NCI-H146 treated with DMSO at 0.1 percent for 48 hours (cell line): Measurements from ENCODE around the gene AFG3L2.

Experiments used
- DNase-seq: peaks from one replicate; lab custom pipeline; 2025; ENCODE audit not compliant: unreplicated experiment; lab: John Stamatoyannopoulos, UW

Gene AFG3L2

GRCh38 chr18:12376754-12377555 lies at the start of gene AFG3L2:
Gene AFG3L2 (minus strand): TSS chr18:12377227. CDS start chr18:12377082, 145 bp downstream.
- DNase-seq, result peak; percentile 100

GRCh38 chr18:12424252-12424651 lies 47.2 kb upstream of the AFG3L2 start:
- no peak for DNase-seq

- peak; percentile 33 for DNase-seq
Measured at GRCh38 chr18:12423820-12424219, 46.8 kb upstream of the AFG3L2 start.

- DNase-seq, result no peak
Measured at GRCh38 chr18:12423393-12423792, 46.4 kb upstream of the AFG3L2 start.

GRCh38 chr18:12422936-12423335 lies 45.9 kb upstream of the AFG3L2 start:
- no peak for DNase-seq

GRCh38 chr18:12421732-12422131 lies 44.7 kb upstream of the AFG3L2 start:
- no peak for DNase-seq

- peak; percentile 87 for DNase-seq
Measured at GRCh38 chr18:12420821-12421421, 43.9 kb upstream of the AFG3L2 start.

GRCh38 chr18:12417687-12418086 lies 40.7 kb upstream of the AFG3L2 start:
- DNase-seq, result no peak

GRCh38 chr18:12416098-12416729 lies 39.2 kb upstream of the AFG3L2 start:
- no peak for DNase-seq

GRCh38 chr18:12411456-12411855 lies 34.4 kb upstream of the AFG3L2 start:
- no peak for DNase-seq

- peak; percentile 69 for DNase-seq
Measured at GRCh38 chr18:12410747-12411146, 33.7 kb upstream of the AFG3L2 start.

- no peak for DNase-seq
Measured at GRCh38 chr18:12410081-12410481, 33.1 kb upstream of the AFG3L2 start.

GRCh38 chr18:12409469-12409868 lies 32.4 kb upstream of the AFG3L2 start:
- no peak for DNase-seq

GRCh38 chr18:12408247-12408869 lies 31.3 kb upstream of the AFG3L2 start:
- no peak for DNase-seq

GRCh38 chr18:12406371-12407111 lies 29.5 kb upstream of the AFG3L2 start:
- DNase-seq, result no peak

- no peak for DNase-seq
Measured at GRCh38 chr18:12405066-12405465, 28.0 kb upstream of the AFG3L2 start.

GRCh38 chr18:12403601-12404506 lies 26.8 kb upstream of the AFG3L2 start:
- DNase-seq, result no peak

GRCh38 chr18:12401881-12402280 lies 24.9 kb upstream of the AFG3L2 start:
- DNase-seq, result peak; percentile 53

- DNase-seq, result no peak
Measured at GRCh38 chr18:12399231-12399630, 22.2 kb upstream of the AFG3L2 start.

- no peak for DNase-seq
Measured at GRCh38 chr18:12398625-12399024, 21.6 kb upstream of the AFG3L2 start.
